BE2C (cell line): ENCODE data around the gene PRKN.

ENCODE experiments used
- DNase-seq: peaks from one replicate; pipeline ENCODE4 v3.0.0-alpha.2; 2020
- H3K27me3 ChIP-seq: fragments of 250-450 bp; sonication (Bioruptor Pico); 2 replicates; pipeline ENCODE4 v1.5.1; 2020; ENCODE audit warnings: mild to moderate bottlenecking
- H3K36me3 ChIP-seq: fragments of 250-450 bp; sonication (Bioruptor Pico); 2 replicates; pipeline ENCODE4 v1.5.1; 2020; ENCODE audit warnings: mild to moderate bottlenecking
- H3K4me1 ChIP-seq: fragments of 250-450 bp; sonication (Bioruptor Pico); 2 replicates; pipeline ENCODE4 v1.5.1; 2020
- H3K4me3 ChIP-seq: 2 replicates; pipeline ENCODE4 v1.5.1; 2011; ENCODE audit warnings: low read depth, low read length
- H3K9me3 ChIP-seq: fragments of 250-450 bp; sonication (Bioruptor Pico); 2 replicates; pipeline ENCODE4 v1.5.1; 2020
- CTCF ChIP-seq: IDR thresholded peaks from 2 replicates; pipeline ENCODE4 v1.5.1; 2012; ENCODE audit warnings: mild to moderate bottlenecking, low read depth, low read length

Gene PRKN

GRCh38 chr6:161549977-161550655 is 1177.5 kb downstream of the PRKN start:
- no peak for DNase-seq

GRCh38 chr6:161548713-161549296 is 1178.8 kb downstream of the PRKN start:
- Histone ChIP-seq H3K9me3 (no peaks in the 10 kb centered on the region), H3K4me1 (no peaks in the 10 kb centered on the region), H3K27me3 (no peaks in the 10 kb centered on the region), H3K4me3 (no peak overlapping the region), H3K36me3 (no peaks in the 10 kb centered on the region)
- no peak for TF ChIP-seq CTCF
- no peak for DNase-seq

More at GRCh38 chr6:161549977-161550655, 1177.5 kb downstream of the PRKN start:
- TF ChIP-seq CTCF: no peak
- no peaks in the 10 kb centered on the region for H3K36me3 ChIP-seq
- no peaks in the 10 kb centered on the region for H3K9me3 ChIP-seq
- no peaks in the 10 kb centered on the region for H3K27me3 ChIP-seq
- H3K4me3 ChIP-seq: no peak overlapping the region
- H3K4me1 ChIP-seq: no peaks in the 10 kb centered on the region

- Histone ChIP-seq H3K27me3 (no peaks in the 10 kb centered on the region), H3K9me3 (no peaks in the 10 kb centered on the region), H3K4me1 (no peaks in the 10 kb centered on the region), H3K4me3 (no peak overlapping the region), H3K36me3 (no peaks in the 10 kb centered on the region)
- no peak for TF ChIP-seq CTCF
- DNase-seq: no peak
Observed at GRCh38 chr6:161547617-161548016, 1179.9 kb downstream of the PRKN start.

GRCh38 chr6:161546632-161547031 is 1180.9 kb downstream of the PRKN start:
- Histone ChIP-seq H3K4me3 (no peak overlapping the region), H3K9me3 (no peaks in the 10 kb centered on the region), H3K36me3 (no peaks in the 10 kb centered on the region), H3K4me1 (no peaks in the 10 kb centered on the region), H3K27me3 (no peaks in the 10 kb centered on the region)
- no peak for TF ChIP-seq CTCF
- DNase-seq: no peak

GRCh38 chr6:161545741-161546140 is 1181.8 kb downstream of the PRKN start:
- no peak overlapping the region for H3K4me3 ChIP-seq
- H3K9me3 ChIP-seq: no peaks in the 10 kb centered on the region
- H3K4me1 ChIP-seq: no peaks in the 10 kb centered on the region
- no peaks in the 10 kb centered on the region for H3K36me3 ChIP-seq
- DNase-seq: no peak
- H3K27me3 ChIP-seq: no peaks in the 10 kb centered on the region
- TF ChIP-seq CTCF: no peak

- no peak for TF ChIP-seq CTCF
- H3K9me3 ChIP-seq: no peaks in the 10 kb centered on the region
- no peaks in the 10 kb centered on the region for H3K27me3 ChIP-seq
- H3K4me3 ChIP-seq: no peak overlapping the region
- H3K4me1 ChIP-seq: no peaks in the 10 kb centered on the region
- DNase-seq: no peak
- no peaks in the 10 kb centered on the region for H3K36me3 ChIP-seq
Observed at GRCh38 chr6:161544801-161545480, 1182.6 kb downstream of the PRKN start.
